Hepatocyte (in vitro differentiated cells): Measurements from ENCODE around the gene UBE2U.
"Not testable (repeated sequence)": the region's sequence is repeated elsewhere in the genome, so short reads cannot be mapped to it uniquely, and the experiment has no call there.

Experiments used
- CTCF ChIP-seq: fragments of 200-600 bp; sonication (generic); IDR thresholded peaks from 2 replicates; pipeline ENCODE4 v1.5.1; 2016; ENCODE audit warnings: antibody characterized with exemption, mild to moderate bottlenecking; ENCODE audit not compliant: poor library complexity
- EZH2 ChIP-seq: fragments of 200-600 bp; sonication (generic); IDR thresholded peaks from 2 replicates; pipeline ENCODE4 v1.6.1; 2016; ENCODE audit warnings: antibody characterized with exemption, mild to moderate bottlenecking, borderline replicate concordance
- EZH2phosphoT487 ChIP-seq: fragments of 200-600 bp; sonication (generic); IDR thresholded peaks from one replicate; pipeline ENCODE4 v1.6.1; 2018; ENCODE audit warnings: antibody characterized with exemption, mild to moderate bottlenecking, low read depth, moderate library complexity; ENCODE audit not compliant: unreplicated experiment, severe bottlenecking

GRCh38 chr1:64250472-64250871 lies 47.0 kb downstream of the UBE2U start:
- not testable (repeated sequence) for TF ChIP-seq CTCF, EZH2, EZH2phosphoT487
